Stimulated activated CD4-positive, alpha-beta T cell treated with anti-CD3 and anti-CD28 coated beads, Interleukin-1b, Interleukin-23, amount 100 ng/mL, for 24 hours (primary cell): ENCODE results near the gene SLC6A19.

Source experiments
- DNase-seq, 4 experiments: peaks; one replicate each; pipeline ENCODE4 v3.0.0-alpha.2; 2020; ENCODE audit warnings: low read depth in 4 of 4, low spot score in 1 of 4

Gene SLC6A19

DNA sequence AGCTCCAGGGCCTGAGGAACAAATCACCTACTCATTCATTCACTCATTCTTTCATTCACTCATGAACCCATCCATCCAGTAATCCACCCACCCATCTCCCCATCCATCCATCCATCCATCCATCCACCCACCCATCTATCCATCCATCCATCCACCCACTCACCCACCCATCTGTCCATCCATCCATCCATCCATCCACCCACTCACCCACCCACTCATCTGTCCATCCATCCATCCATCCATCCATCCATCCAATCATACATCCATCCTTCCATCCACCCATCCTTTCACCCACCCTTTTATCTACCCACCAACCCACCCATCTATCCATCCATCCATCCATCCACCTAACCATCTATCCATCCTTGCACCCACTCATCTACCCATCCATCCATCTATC lies 35.5 kb upstream of the SLC6A19 start:
- no peak for DNase-seq

DNA sequence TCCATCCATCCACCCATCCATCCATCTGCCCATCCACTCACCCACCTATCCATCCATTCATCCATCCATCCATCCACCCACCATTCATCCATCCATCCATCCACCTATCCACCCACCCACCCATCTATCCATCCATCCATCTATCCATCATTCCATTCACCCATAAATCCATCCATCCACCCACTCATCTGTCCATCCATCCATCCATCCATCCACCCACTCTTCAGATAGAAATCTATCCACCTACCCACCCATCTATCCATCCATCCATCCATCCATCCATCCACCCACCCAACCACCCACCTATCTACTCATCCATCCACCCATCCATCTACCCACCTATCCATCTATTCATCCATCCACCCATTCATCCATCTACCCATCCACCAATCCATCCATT lies 35.0 kb upstream of the SLC6A19 start:
- DNase-seq, result no peak

DNA sequence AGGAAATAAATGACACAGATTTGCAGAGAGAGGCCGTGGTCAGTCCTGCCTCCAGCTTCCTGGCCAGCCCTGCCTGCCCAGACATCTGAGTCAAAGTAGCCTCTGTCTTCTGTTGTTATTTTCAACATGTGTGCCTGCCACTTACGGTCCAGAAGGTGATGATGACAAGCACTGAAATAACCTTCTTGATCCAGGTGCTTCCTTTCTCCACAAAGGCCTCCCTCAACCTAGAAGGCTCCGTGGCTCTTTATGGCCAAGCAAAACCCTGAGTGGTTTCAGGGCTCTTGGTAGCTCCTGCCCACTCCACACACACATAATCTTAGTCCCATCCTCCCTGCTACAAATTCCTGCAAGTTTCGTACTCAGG lies 34.1 kb upstream of the SLC6A19 start:
- DNase-seq, result no peak

DNA sequence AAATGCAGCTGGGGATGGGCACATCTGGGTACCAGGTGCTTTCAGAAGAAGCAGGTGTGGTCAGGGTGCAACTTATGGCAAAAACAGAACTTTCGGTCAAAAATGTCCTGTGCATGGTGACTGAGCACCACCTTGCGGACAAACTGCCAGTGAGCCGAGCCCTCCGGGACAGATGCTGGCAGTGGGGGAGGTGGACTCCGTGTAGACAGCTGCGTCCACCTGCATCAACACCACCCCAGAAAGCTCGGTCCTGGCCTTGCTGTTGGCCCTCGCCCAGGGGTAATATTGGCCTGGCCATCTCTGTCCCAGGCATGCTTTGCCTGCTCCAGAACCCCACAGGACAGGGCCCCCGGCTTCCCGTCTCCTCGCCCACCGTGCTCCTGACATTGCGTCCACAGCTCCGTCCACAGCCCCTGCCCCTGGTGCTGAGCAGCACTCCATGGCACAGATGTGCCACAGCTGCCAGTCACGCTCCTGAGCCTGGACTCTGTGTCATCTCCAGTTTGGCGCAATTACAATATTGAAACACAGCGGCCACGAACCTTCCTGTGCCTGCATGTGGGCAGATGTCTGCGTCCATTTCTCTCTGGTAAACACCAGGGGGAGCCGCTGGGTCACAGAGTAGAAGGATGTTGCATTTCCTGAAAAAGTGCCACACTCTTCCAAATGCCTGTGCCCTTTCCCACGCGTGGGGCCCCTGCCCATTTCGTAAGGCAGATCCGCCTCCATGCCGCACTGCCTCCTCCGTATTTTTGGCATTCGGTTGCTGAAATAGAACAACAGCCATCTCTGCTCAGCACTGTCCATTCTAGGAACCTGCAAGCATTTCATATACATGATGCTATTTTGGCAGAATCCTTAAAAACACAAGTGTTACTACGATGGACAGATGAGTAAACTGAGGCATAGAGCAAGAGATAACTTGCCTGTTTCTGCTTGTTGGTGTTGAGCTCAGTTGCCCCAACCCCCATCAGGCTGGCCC lies 33.4 kb upstream of the SLC6A19 start:
- peak; percentile 25 to 60 (median 41) for DNase-seq

DNA sequence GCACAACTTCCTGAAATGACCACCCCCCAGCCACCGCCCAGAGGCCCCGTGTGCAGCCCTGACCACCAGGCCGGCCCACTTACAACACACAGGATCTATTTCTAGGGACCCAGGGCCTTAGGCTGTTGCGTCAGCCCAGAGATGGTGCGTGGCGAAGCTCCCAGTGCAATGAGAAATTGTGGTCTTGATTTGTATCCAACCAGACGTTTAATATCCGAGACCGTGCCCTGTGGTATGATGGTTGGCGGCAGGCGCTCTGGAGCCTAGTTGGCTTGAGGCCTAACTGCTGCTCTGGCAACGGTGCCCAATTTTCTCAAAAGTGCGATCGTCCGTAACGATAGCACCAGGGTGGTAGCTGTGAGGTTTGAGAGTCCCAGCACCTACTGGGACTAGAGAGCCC lies 32.6 kb upstream of the SLC6A19 start:
- no peak for DNase-seq

DNA sequence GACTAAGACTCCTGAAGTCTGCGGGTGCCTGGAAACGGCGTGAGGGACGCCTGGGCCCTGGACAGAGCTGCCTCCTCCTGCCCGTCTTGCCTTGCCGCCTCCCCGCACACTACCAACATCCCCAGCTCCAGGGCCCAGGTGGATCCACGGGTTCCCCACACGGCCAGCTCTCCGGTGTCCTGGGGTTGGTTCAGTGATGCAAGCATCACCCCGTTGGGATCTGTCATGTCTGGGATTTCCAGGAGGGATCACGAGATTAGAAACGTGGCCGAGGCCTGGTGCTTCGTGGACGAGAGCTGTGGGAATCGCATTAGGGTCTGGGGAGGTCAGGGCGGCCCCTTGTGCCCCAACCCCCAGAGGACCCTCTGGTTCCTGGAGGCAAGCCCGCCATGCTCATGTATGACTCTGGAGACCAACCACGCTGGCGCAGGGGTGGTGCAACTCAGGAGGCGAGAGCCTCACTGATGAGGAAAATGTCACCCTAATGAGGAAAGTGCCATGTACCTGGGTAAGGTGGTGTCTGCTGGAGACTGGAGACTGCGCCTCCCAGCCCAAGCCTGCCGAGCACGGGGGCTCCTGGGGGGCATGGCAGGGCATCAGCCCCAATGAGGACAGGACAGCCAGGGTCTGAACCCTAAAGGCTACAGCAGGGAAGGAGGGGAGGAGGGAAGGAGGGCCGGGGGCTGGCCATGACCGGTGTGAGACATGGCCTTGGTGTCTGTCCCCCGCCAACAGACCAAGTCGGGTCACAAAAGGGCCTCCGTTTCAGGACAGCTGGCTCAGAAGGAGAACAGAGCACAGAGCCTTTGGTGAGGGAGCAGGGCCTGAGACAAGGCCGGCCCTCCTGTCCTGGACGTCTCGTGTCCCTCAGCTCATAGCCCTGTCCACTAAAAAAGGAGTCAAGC lies 31.9 kb upstream of the SLC6A19 start:
- DNase-seq, result no peak

DNA sequence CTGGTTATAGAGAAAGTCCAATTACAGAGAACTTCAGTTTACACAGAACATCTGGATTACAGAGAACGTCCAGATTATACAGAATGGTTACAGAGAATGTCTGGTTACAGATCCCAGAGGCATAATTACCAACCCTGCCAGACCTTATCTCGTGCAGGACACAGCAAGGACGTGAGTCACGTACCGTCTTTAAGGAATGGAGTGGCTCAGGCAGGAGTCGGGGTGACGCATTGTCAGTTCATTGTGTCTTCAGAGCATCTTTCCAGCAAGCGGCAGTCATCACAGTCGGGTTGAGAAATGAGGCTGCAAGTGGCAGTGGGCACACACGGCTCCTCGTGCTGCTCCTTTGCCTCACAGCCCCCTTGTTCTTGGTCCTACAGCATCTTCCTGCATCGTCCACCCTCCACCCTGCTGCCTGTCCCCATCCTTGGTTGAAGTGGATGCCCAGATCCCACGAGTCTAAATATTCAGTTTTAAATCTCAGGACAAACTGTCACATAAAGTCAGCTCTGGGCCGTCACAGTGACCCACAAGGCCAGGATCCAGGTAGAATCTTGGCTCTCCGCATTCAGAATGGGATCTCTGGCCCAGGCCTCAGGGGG lies 30.0 kb upstream of the SLC6A19 start:
- DNase-seq, result no peak

DNA sequence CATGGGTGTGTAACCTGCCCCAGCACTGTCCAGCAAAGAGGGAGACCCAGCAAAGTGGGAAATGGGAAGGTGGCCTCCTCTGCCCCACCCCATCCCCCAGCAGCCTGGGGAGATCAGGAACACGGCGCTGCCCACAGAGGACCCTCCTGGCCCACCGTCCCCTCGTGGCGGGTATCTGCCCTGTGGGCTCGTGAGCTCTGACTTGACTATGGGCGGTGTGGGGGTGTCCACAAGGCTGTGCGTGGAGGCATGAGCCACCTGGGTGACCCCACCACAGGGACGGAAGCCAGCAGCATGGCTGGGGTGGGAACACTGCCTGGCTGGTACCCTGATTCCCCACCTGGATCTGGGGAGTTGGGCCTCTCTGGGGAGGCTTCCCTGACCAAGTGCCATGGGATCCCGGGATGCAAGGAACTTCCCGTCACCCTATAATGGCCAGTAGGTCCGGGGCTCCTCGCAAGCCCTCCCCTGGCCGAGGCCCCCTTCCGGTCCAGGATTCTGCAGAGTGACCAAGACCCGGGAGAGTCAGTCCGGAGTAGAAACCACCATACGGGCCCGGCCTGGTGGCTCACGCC lies 29.3 kb upstream of the SLC6A19 start:
- DNase-seq, result no peak

DNA sequence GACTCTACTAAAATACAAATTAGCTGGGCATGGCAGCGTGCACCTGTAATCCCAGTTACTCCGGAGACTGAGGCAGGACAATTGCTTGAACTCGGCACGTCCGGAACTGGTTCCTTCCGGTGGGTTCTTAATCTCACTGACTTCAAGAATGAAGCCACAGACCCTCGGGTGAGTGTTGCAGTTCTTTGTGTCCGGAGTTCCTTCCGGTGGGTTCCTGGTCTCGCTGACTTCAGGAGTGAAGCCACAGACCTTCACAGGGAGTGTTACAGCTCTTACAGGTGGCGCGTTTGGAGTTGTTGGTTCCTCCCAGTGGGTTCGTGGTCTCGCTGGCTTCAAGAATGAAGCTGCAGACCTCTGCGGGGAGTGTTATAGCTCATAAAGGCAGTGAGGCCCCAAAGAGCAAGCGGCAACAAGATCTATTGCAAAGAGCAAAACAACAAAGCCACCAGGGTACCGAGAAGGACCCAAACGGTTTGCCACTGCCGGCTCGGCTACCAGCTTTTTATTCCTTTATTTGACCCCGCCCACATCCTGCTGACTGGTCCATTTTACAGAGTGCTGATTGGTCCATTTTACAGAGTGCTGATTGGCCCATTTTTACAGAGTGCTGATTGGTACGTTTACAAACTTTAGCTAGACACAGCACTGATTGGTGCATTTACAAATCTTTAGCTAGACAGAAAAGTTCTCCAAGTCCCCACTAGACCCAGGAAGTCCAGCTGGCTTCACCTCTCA lies 28.6 kb upstream of the SLC6A19 start:
- DNase-seq, result peak in 2 of 4 experiments; percentile 7 to 30

DNA sequence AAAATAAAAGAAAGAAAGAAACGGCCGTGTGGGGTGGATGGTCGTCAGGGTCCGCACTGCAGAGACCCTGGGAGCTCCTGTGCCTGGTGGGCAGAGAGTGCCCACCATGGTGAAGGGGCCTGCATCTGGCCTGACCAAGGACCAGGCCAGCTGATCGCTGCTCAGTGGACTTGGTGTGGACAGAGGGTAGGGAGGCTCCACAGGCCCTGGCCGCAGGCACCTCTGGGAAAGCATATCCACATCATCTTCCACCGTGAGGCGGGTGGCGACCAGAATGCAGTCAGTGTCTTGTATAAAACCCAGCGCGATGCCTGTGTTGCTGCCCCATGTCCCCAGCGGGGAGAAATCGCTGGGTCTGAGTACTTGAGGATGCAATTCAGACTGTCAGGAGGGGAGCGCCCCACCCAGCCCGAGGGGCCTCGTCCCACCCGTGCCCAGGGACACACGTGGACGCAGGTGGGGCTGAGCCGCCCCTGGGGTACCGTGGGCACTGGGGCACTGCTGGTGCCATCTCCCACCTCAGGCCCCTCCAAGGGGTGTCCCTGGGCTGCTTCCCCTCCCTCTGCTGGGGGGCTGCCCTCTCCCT lies 27.8 kb upstream of the SLC6A19 start:
- DNase-seq, result no peak

DNA sequence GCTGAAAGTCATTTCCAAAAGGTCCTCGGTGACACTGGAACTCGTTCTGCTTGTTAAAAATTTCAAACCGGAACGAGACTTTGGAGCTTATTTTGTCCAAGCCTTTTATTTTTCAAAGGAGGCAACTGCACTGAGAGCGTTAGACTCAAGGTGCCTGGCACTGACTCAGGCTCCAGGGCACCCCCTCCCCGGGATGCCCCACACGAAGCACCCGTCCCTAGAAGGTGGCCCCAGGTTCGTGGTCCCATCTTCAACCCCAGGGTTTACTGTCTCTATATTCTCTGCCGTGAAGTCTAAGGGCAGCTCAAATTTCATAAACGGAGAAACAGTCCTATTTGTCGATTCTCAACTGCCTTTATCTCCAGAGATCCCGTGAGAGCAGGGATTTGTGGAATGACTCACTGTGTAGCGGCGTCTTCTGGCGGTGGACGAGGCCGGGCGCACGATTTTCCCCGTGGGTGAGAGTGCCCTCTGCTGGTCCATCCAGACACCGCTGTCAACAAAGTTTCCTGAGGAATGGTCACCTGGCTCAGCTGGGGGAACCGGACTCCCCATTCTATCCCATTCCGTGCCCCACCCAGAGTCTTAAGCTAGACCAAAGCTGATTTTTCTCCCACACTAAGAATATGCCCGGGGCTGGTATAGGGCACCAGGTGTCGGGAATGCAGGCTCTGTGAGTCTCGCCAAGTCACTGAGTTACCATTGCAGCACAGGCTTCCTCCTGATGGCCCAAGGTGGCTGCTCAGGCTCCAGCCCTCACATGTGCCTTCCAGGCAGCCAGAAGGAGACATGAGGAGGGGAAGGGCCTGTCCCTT lies 27.1 kb upstream of the SLC6A19 start:
- peak in 2 of 4 experiments; percentile 25 to 36 for DNase-seq

DNA sequence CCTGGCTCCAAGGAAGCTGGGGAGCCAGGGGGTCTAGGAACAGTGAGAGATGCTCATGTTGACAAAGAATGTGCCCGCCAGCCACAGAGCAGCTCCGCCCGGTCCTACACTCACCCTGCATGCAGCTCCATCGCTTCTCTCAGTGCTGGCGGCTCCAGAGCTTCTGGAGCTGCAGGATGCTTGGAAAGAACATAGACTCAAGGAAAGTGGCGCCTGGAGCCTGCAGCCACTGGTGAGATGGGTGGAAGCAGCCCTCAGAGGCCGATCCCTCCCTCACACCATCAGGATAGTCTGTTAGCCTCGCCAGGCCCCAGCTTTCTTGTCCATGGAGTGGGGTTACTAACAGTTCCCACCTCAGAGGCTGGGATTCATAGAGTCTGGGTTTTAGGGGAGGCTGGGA lies 26.4 kb upstream of the SLC6A19 start:
- no peak for DNase-seq

DNA sequence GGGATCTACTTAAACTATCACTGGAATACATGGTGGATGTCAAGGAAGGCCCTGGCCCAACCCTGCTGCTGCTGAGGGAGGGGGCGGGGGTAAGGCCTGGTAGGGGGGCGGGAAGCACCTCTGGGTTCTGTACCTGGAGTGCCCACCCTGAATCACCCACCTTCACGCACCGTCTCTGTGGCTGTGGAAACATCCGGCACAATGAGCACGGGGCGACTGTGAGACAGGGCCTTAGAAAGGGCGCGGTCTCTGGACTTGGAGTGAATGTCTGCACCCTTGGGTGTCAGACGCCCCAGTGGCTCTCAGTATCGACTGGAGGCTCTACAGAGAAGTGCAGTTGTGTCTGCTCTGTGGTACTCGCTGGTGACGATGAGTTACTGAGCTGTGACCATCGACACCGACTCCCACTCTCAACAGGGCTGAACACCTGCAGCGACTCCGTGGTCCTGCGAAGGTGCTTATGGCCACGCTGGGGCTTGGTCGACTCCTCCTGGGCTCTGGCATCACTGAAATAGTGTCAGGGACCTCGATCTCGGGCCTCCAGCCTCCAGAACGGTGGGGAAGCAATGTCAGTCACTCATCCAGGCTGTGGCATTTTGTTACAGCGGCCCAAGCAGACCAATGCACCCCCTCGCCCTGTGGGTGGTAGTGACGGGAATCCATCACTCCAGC lies 25.5 kb upstream of the SLC6A19 start:
- DNase-seq, result no peak

DNA sequence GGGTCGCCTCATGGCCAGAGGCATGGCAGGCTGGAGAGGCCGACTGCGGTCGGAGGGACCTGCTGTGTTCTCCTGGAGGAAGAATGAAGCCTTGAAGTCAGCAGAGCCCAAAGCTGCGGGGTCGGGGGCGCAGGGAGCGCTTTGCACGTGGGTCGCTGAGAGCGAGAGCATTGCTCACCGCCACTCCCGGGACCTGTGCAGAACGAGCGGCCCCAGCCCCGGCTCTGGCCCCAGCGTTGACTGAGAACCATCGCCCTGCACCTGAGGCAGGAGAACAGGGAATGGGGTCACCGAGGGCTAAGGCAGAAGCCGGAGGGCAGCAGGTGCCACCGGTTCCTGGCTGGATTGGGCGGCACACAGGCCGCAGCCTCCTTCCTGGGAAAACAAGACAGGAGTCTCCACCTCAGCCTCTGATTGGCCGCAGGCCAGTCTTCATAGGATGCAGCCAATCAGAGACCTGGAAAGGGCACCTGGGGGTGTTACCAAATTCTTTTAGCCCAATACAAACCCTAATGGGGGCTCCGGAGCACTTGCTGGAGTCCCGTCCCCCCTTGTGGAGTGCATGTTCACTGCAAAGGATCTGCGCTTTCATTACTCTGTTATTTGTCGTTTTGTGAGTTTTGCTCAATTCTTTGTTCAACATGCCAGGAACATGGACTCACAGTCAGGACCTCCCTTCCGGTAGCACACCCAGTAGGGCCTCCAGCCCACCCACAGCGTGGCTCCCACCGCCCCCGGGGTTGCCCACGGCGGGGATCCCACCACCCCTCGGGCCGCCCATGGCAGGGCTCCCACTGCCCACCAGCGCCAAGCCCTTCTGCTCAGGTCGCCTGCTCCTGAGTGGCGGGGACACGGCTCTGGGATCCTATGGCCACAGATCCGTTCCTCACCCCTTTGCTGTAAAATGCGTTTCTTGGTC lies 24.7 kb upstream of the SLC6A19 start:
- no peak for DNase-seq

DNA sequence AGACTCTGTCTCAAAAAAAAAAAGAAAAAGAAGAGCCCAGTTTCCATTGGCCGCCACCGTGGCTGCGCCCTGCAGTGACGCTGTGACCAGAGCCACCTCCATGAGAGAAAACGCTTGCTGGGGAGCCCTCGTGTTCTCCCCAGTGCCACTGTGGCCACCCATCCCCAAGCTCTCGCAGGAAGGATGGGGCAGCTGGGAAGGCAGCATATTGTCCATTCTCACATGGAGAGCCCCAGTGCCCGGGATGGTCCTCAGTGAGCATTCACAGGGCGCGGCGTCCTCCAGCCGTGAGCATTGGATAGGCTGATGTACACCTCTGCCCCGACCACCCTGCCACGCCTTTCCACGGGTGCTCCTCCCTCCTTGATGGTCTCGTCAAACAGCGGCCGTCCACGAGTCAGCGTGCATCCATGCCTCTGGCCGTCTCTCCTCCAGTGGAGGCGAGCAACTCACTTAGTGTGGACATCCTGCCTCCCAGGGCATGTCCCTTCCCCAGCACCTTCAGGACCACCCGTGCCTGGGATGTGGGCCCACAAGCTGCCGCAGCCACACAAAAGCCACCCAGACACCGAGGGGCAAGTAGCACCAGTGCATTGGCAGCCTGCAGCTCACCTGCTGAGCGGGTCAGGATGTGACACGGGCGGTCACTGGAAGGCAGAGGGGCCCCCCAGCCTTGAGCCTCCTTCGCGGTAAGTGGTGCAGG lies 23.4 kb upstream of the SLC6A19 start:
- DNase-seq, result no peak

DNA sequence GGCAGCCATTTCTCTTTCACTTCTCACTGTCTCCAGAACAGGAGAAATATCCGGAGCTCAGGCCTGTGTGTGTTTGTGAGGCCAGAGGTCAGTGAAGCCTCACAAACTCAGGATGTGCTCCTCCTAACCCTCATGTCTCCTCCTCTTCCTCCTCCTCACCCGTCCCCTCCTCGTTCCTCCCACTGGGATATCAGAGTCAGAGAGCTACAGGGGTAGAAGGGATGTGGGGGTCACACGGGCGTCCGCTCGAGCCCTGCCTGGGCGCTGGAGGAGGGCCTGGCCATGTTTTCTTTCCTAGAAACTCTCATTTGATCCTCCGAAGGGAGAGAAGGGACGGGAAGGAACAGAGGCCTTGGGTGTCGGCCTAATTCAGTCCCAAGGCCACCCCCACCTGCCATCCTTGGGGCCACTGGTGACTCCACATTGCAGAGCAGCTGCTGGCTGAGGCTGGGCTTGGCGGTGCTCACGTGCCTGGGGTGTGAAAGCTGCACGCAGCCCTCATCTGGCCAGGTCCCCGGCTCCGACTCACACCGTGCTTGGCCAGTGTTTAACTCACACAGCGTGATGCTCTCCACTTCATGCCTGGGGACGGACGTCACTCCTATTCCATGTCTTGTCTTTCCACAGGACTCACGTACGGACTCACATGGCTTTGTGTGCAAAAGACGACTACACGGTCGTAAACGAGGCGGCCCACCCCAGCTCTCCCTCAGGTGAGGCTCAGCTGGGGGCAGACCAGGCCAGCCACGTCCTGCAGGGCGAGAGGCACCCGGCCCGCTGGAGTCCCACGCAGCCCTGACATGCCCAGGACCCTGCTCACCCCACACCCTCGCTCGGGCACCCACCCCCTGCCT lies 22.6 kb upstream of the SLC6A19 start:
- DNase-seq, result no peak
